ENCODE results near the gene ANKRD13B.

ANKRD13B gene

GRCh38 chr17:29583324-29584248 lies 9.3 kb upstream of the ANKRD13B start:
- no peak for DNase-seq

GRCh38 chr17:29584452-29585079 lies 8.4 kb upstream of the ANKRD13B start:
- no peak for DNase-seq

DNA sequence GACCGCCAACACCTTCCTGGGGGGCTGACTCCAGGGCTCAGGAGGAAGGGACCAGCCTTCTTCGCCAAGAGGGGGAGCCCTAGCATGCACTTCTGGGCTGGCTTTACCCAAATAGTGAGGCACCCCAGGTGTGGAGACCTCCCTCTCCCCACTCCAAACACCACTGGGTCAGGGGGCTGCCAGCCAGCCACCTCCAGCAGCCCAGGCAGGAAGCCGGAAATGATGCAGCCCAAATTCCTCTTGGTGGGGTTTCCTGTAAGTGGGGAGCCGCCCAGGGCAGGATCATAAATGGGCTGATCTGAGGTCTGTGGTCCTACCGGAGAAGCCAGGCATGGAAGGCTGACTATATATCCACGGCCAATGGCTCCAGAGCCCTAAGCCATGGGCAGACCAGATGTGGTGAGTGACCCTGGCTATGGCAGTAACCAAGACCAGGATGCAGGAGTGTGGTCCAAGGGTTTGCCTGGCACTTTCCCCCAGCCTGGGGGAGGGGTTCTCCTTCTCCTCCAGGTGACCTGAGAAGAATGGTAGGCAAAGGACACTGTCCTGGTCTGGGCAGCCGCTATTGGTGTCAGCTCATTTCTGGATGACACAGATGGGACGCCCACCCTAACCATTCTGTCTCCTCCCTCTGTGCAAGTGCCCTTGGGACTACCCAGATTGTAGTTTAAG lies 7.7 kb upstream of the ANKRD13B start:
- no peak for DNase-seq

DNA sequence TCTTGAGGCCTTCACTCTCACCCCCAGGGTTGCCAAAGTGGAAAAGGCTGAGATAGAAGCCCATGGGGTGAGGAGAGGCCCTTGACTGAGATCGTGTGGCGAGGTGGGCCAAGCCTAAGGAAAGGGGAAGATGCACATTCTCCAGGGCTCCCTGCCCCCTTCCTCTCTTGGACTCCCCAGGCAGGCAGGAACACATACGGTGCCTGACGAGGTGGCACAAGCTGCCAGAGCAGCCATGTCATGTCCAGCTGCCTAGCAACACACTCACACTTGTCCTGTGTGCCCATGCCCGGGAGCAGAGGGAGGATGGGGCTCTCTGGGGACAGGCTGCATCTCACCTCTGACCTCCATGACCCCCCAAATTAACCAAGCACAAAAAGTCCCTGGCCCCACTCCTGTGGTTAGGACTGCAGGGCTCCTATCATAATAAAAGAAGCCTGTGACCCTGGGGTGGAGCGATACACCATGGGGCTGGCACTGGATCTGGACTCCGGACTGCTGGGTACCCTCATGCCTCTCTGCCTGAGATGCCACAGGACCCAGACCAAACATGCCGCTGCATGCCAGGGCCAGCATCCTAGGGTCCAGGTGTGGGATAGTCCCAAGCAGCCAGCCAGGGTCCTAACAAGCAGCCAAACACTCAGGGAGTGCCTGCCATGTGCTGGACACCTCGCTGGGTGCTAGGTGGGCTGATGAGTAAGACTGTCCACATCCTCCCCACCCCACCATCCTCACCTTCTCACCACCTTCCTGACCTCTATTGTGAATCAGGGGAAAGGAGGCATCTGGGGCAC lies 6.1 kb upstream of the ANKRD13B start:
- no peak for DNase-seq

DNA sequence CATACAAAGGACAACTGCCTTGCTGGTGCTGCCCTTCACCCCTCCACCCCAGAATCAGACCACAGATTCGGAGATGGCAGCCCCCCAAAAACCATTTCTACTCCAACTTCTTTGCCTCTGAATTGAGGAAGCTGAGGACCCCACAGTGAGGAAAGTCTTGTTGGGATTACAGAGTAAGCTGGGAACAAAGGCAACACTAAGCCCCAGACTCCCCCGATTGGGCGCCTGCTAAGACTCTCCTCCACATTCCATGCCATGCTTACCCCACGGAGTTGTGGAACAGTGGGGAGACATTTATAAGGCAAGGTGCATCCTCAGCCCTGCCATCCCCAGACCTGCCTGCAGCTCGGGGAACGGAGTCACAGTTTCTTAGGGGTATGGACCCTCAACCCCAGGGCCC lies 5.3 kb upstream of the ANKRD13B start:
- no peak for DNase-seq

GRCh38 chr17:29588017-29588561 lies 4.8 kb upstream of the ANKRD13B start:
- DNase-seq = no peak

GRCh38 chr17:29588562-29589411 lies 4.1 kb upstream of the ANKRD13B start:
- peak; percentile 40 to 82 for DNase-seq

GRCh38 chr17:29589524-29590410 lies 3.2 kb upstream of the ANKRD13B start, which contains the start of gene GIT1:
GIT1 (minus strand) TSS chr17:29589648; CDS start chr17:29589378, 270 bp downstream.
- DNase-seq = peak; percentile 60 to 98

DNA sequence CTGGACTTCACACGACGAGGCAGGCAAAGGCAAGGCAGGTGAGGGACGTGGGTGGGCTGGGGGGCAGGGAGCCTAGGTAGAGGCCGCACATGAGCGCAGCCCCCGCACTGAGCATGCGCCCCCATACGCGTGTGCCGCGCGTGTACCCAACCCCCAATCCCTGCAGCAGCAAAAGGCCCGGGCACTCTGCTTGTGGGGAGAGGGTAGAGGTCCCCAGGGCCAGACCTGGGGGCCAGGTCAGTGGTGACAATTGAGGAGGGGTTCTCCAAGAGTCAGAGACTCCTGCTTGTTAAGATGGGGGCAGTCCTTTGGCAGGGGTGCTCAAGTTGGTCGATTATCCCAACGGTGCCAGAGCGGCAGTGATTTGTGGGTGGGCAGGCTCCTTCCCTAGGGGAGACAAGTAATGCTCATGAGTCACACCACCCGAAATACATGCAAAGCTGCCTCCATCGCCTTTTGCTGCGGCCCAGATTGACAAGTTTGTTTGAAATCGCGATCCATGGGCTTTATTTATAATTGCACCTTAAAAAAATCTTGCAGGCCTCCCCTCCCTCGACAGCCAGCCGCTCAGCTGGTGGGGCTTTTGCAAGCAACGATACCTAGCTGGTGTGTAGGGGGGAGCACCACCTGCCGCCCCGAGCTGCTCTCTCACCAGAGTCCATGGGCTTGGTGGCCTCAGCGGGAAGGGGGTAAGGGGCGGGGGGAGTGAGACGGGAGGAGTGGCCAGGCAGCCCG lies 2.4 kb upstream of the ANKRD13B start:
- peak; percentile 67 to 91 for DNase-seq

DNA sequence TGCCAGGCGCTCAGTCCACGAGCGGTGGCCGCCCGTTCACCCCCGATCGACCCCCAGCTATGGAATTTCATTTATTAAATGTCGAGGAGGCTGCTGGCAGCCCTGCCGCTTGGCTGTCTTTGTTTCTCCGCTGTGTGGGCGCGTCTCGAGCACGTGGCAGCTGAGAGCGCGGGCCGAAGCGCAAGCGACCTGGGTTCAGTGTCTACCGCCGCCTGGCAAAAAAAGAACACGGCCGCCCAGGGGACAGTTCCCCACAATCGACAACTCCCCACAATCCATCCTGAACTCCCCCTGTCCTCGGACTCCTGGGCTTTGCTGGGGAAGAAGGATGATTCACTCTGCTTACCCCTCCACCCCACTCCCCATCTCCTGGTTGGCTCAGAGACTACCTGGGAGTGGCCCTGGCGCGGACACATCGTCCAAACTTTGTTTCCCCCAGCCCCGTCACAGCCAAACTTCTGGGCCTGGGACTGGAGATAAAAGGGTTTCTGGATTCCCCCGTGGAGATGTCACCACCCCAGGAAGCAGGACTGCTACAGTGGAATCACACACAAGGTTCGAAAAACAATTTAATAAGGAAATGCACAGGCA lies 1.7 kb upstream of the ANKRD13B start:
- peak; percentile 88 to 96 for DNase-seq

GRCh38 chr17:29591737-29592608 lies 959 bp upstream of the ANKRD13B start:
- DNase-seq = peak; percentile 95 to 98

- DNase-seq = peak; percentile 44 to 82
Measured at GRCh38 chr17:29593591-29594518, 923 bp downstream of the ANKRD13B start.

DNA sequence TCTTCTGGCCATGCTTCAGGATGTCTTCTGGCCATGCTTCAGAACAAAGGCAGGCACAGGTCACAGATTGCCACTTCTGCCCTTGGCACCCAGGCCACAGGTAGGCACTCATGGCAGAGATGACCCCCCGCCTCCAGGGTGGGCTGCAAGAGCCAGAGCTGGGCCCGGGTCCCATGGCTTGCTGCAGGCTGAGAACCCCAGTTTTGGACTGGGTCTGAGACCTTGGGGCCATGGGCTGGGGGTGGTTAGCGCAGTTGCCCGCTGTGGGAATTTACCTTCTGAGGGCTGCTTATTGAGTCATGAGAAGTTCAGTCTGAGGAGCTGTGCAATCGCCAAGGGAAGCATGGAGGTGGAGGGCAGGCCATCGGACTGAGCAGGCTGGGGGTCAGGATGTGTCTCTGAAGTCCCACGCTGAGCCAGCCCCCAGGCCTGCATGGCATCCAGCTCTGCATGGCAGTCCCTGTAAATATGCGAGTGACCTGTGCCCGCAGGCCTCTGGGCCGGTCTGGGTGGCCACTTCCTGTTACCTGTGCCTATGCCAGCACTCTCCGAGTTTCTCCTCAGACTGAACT lies 1.7 kb downstream of the ANKRD13B start:
- no peak for DNase-seq

GRCh38 chr17:29595107-29595942 lies 2.4 kb downstream of the ANKRD13B start:
- no peak for DNase-seq

DNA sequence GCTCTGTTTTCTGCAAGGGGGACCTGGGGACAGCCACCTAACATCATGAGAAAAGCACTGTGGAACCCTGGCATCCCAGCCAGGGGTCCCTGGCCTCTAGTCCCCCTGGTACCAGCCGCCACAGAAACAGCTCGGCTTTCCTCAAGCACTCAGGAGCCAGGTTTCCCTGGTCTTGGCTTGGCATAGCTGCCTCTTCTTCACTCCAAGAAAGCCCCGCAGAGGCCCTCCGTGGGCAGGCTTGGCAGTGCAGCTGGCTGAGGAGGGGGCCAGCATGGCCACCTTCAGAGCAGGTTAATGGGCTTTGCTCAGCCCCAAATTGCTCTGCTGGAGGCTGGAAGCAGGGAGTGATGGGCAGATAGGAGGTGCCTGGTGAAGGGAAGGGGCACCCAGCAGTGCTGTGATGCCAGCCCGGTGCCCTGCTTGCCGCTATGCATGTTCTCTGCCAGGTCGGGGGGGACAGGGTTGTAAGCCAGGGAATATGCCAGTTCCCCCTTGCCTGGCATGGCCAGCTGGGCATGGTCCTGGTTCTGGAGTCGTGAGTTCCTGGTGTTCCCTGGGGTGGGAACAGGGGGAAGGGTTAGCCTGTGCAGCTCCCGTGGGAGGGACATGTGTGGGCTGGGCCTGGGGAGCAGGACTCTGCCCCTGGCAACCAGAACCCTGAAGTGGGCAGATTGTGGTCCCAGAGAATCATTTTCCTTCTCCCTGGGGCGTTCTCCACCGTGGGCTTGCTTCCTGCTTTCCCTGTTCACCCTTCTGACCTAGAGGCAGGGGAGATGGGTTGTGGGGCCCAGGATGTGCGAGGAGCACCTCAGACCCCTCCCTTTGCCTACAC lies 3.2 kb downstream of the ANKRD13B start:
- no peak for DNase-seq
